GM21529 (cell line): ENCODE measurements around the gene INO80B.
"Not testable (repeated sequence)": the region's sequence is repeated elsewhere in the genome, so short reads cannot be mapped to it uniquely, and the experiment has no call there.

Source experiments
- ATAC-seq: cut with Tn5 transposase; IDR thresholded peaks from one replicate; pipeline ENCODE4 v1.9.1; 2021; ENCODE audit not compliant: unreplicated experiment

The INO80B gene

GRCh38 chr2:74447230-74447999 lies 7.5 kb upstream of the INO80B start:
- ATAC-seq: no peak

GRCh38 chr2:74448771-74449170 lies 6.1 kb upstream of the INO80B start:
- no peak for ATAC-seq

GRCh38 chr2:74450570-74451190 lies 4.2 kb upstream of the INO80B start:
- ATAC-seq: no peak

- ATAC-seq: no peak
Measured at GRCh38 chr2:74457129-74457548, 2.3 kb downstream of the INO80B start.

GRCh38 chr2:74457549-74458131 lies 2.8 kb downstream of the INO80B start:
- ATAC-seq: peak; percentile 34

GRCh38 chr2:74458132-74458937 lies 3.4 kb downstream of the INO80B start, which contains the start of gene WBP1:
Gene WBP1, plus strand, starts transcription at chr2:74458438. Its CDS starts 165 bp downstream, at chr2:74458603.
- peak; percentile 80 for ATAC-seq

- ATAC-seq: no peak
Measured at GRCh38 chr2:74458938-74459363, 4.1 kb downstream of the INO80B start.

GRCh38 chr2:74459503-74460118 lies 4.7 kb downstream of the INO80B start:
- ATAC-seq: not testable (repeated sequence)

- ATAC-seq: not testable (repeated sequence)
Measured at GRCh38 chr2:74460187-74460586, 5.3 kb downstream of the INO80B start.

- no peak for ATAC-seq
Measured at GRCh38 chr2:74461187-74462053, 6.5 kb downstream of the INO80B start.

GRCh38 chr2:74462054-74462785 lies 7.3 kb downstream of the INO80B start:
- ATAC-seq: no peak

GRCh38 chr2:74462786-74463105 lies 7.9 kb downstream of the INO80B start:
- no peak for ATAC-seq

GRCh38 chr2:74464406-74464805 lies 9.5 kb downstream of the INO80B start:
- ATAC-seq: peak; percentile 3

- ATAC-seq: not testable (repeated sequence)
Measured at GRCh38 chr2:74470742-74471141, 15.9 kb downstream of the INO80B start.

GRCh38 chr2:74471332-74472065 lies 16.6 kb downstream of the INO80B start:
- no peak for ATAC-seq

- ATAC-seq: peak; percentile 89
Measured at GRCh38 chr2:74472086-74472944, 17.4 kb downstream of the INO80B start, which contains the start of gene MRPL53. Gene MRPL53, minus strand, starts transcription at chr2:74472680. Its CDS starts 20 bp downstream, at chr2:74472660.

GRCh38 chr2:74472945-74473258 lies 18.0 kb downstream of the INO80B start:
- ATAC-seq: no peak

- ATAC-seq: no peak
Measured at GRCh38 chr2:74474481-74474880, 19.6 kb downstream of the INO80B start.
